ENCODE results near the gene TSPAN2.
A peak's percentile ranks its signal among the peaks of the same experiment; 100 is the strongest.

Gene TSPAN2

GRCh38 chr1:115041654-115042053, 47.6 kb downstream of the TSPAN2 start:
- no peak overlapping the region for H3K4me2 ChIP-seq (ENCODE audit: low read depth, low read length, poor library complexity, severe bottlenecking)
- H3K79me2 ChIP-seq (ENCODE audit: insufficient read depth, low read length), result no peaks in the 10 kb centered on the region
- no peaks in the 10 kb centered on the region for H4K20me1 ChIP-seq (ENCODE audit: insufficient read depth, low read length, poor library complexity, severe bottlenecking)
- H3F3A ChIP-seq (ENCODE audit: low read depth), result no peaks in the 10 kb centered on the region
- no peaks in the 10 kb centered on the region for H3K9me3 ChIP-seq (ENCODE audit: insufficient read depth, low read depth, low read length)
- no peak overlapping the region for H3K4me3 ChIP-seq (ENCODE audit: low read length, poor library complexity, severe bottlenecking)
- no peak for TF ChIP-seq EZH2phosphoT487 (IDR thresholded peaks at IDR 0.05; ENCODE audit: borderline replicate concordance)
- TF ChIP-seq CTCF (conservative IDR thresholded peaks at IDR 0.05; ENCODE audit: low read length), result peak; percentile 52
- no peak overlapping the region for H2AFZ ChIP-seq (ENCODE audit: low read length)
- H3K27me3 ChIP-seq (ENCODE audit: insufficient read depth, low read length, poor library complexity, severe bottlenecking), result no peaks in the 10 kb centered on the region
- H3K36me3 ChIP-seq (ENCODE audit: insufficient read depth, low read length), result no peaks in the 10 kb centered on the region
- no peak overlapping the region for H3K9ac ChIP-seq (ENCODE audit: low read depth, low read length, poor library complexity, severe bottlenecking)
- H3K9me2 ChIP-seq (replicated peaks; ENCODE audit: low read depth, low read length), result no peaks in the 10 kb centered on the region
- H3K4me1 ChIP-seq (ENCODE audit: insufficient read depth, low read length, poor library complexity, severe bottlenecking), result no peaks in the 10 kb centered on the region

DNA sequence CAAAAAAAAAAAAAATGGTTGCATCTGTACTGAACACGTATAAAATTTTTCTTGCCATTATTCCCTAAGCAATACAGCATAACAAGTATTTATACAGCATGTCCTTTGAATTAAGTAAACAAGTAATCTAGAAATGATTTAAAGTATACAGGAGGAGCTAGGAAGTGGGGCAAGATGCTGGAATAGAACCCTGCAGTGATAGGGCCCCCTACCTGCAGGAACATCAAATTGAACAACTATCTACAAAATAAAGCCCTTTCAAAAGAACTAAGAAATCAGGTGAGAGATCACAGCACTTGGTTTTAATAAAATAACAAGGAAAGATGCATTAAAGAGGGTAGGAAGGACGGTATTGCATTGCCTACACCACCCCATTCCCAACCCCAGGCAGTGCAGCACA, 48.8 kb downstream of the TSPAN2 start:
- Histone ChIP-seq H2AFZ (ENCODE audit: low read length) (no peak overlapping the region), H3K4me3 (ENCODE audit: low read length, poor library complexity, severe bottlenecking) (no peak overlapping the region), H3K79me2 (ENCODE audit: insufficient read depth, low read length) (no peaks in the 10 kb centered on the region), H3K4me1 (ENCODE audit: insufficient read depth, low read length, poor library complexity, severe bottlenecking) (no peaks in the 10 kb centered on the region), H3K9ac (ENCODE audit: low read depth, low read length, poor library complexity, severe bottlenecking) (no peak overlapping the region), H3K9me3 (ENCODE audit: insufficient read depth, low read depth, low read length) (no peaks in the 10 kb centered on the region), H3K9me2 (replicated peaks; ENCODE audit: low read depth, low read length) (no peaks in the 10 kb centered on the region), H4K20me1 (ENCODE audit: insufficient read depth, low read length, poor library complexity, severe bottlenecking) (no peaks in the 10 kb centered on the region), H3F3A (ENCODE audit: low read depth) (no peaks in the 10 kb centered on the region), H3K36me3 (ENCODE audit: insufficient read depth, low read length) (no peaks in the 10 kb centered on the region), H3K4me2 (ENCODE audit: low read depth, low read length, poor library complexity, severe bottlenecking) (no peak overlapping the region), H3K27me3 (ENCODE audit: insufficient read depth, low read length, poor library complexity, severe bottlenecking) (no peaks in the 10 kb centered on the region)
- peak; percentile 44 for TF ChIP-seq CTCF (conservative IDR thresholded peaks at IDR 0.05; ENCODE audit: low read length)
- no peak for TF ChIP-seq EZH2phosphoT487 (IDR thresholded peaks at IDR 0.05; ENCODE audit: borderline replicate concordance)

DNA sequence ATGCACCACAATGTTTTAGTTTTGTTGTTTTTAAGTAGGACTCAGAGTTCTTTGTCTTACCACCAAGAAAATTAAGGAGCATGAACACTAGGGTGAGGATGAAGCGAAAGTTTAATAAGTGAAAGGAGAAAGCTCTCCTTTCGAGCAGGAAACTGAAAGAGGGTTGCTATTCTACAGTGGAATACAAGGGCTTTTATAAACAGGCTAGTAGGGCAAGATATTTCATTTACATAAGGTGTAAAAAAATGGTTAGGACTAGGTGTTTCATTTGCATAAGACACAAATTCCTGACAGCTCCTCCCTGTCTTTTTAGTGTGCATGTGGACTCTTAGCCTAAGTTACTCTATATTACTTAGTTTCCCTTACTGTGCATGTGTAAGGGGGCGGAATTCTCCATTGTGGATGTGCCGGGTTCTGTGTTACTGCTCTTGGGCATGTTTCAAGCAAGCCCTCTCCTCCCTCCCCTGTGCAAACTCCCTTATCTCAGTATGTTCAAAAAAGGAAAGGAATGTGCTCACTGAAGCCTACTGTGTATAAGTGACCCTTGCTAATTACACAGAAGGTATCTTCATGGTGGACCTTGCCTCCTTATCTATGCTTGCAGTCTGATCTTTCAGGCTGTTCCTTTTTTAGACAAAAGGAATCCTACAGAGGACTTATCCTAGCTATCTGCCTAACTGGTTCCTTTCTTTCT, 52.3 kb downstream of the TSPAN2 start:
- TF ChIP-seq EZH2phosphoT487 (IDR thresholded peaks at IDR 0.05; ENCODE audit: borderline replicate concordance) (no peak), CTCF (conservative IDR thresholded peaks at IDR 0.05; ENCODE audit: low read length) (no peak)
- no peaks in the 10 kb centered on the region for H3K36me3 ChIP-seq (ENCODE audit: insufficient read depth, low read length)
- H3K9ac ChIP-seq (ENCODE audit: low read depth, low read length, poor library complexity, severe bottlenecking), result no peak overlapping the region
- no peaks in the 10 kb centered on the region for H3K9me2 ChIP-seq (replicated peaks; ENCODE audit: low read depth, low read length)
- no peaks in the 10 kb centered on the region for H3K79me2 ChIP-seq (ENCODE audit: insufficient read depth, low read length)
- no peak overlapping the region for H3K4me3 ChIP-seq (ENCODE audit: low read length, poor library complexity, severe bottlenecking)
- H3K4me1 ChIP-seq (ENCODE audit: insufficient read depth, low read length, poor library complexity, severe bottlenecking), result no peaks in the 10 kb centered on the region
- H3K4me2 ChIP-seq (ENCODE audit: low read depth, low read length, poor library complexity, severe bottlenecking), result no peak overlapping the region
- H2AFZ ChIP-seq (ENCODE audit: low read length), result no peak overlapping the region
- H3F3A ChIP-seq (ENCODE audit: low read depth), result no peaks in the 10 kb centered on the region
- H4K20me1 ChIP-seq (ENCODE audit: insufficient read depth, low read length, poor library complexity, severe bottlenecking), result no peaks in the 10 kb centered on the region
- no peaks in the 10 kb centered on the region for H3K27me3 ChIP-seq (ENCODE audit: insufficient read depth, low read length, poor library complexity, severe bottlenecking)
- no peaks in the 10 kb centered on the region for H3K9me3 ChIP-seq (ENCODE audit: insufficient read depth, low read depth, low read length)
